ENCODE results near the gene NFKB1.

DNA sequence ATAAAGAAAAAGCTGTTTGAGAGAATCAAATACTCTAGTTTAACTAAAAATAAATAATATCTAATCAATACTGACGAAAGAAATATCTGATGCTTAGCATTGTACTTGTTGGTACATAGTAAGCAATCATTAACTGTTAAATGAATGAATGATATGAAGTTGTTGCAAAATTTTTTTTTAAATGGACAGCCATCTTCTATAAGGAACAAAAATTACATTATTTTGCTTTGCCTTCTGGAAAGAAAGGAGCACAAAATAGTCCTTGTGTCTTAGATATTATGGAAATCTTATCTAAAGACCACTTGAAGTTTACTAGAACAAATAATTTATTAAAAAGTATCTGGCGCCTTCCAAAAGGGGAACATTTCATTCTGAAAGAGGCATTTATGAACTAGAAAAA lies 4.5 kb downstream of the NFKB1 start:
- no peak for TF ChIP-seq EP300 (IDR thresholded peaks at IDR 0.05)
- TF ChIP-seq, protein P1, sequence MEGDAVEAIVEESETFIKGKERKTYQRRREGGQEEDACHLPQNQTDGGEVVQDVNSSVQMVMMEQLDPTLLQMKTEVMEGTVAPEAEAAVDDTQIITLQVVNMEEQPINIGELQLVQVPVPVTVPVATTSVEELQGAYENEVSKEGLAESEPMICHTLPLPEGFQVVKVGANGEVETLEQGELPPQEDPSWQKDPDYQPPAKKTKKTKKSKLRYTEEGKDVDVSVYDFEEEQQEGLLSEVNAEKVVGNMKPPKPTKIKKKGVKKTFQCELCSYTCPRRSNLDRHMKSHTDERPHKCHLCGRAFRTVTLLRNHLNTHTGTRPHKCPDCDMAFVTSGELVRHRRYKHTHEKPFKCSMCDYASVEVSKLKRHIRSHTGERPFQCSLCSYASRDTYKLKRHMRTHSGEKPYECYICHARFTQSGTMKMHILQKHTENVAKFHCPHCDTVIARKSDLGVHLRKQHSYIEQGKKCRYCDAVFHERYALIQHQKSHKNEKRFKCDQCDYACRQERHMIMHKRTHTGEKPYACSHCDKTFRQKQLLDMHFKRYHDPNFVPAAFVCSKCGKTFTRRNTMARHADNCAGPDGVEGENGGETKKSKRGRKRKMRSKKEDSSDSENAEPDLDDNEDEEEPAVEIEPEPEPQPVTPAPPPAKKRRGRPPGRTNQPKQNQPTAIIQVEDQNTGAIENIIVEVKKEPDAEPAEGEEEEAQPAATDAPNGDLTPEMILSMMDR (IDR thresholded peaks at IDR 0.05) = no peak
- no peak for TF ChIP-seq POLR2A (IDR thresholded peaks at IDR 0.05)
